Measurements from ENCODE around the gene LRG1.

DNA sequence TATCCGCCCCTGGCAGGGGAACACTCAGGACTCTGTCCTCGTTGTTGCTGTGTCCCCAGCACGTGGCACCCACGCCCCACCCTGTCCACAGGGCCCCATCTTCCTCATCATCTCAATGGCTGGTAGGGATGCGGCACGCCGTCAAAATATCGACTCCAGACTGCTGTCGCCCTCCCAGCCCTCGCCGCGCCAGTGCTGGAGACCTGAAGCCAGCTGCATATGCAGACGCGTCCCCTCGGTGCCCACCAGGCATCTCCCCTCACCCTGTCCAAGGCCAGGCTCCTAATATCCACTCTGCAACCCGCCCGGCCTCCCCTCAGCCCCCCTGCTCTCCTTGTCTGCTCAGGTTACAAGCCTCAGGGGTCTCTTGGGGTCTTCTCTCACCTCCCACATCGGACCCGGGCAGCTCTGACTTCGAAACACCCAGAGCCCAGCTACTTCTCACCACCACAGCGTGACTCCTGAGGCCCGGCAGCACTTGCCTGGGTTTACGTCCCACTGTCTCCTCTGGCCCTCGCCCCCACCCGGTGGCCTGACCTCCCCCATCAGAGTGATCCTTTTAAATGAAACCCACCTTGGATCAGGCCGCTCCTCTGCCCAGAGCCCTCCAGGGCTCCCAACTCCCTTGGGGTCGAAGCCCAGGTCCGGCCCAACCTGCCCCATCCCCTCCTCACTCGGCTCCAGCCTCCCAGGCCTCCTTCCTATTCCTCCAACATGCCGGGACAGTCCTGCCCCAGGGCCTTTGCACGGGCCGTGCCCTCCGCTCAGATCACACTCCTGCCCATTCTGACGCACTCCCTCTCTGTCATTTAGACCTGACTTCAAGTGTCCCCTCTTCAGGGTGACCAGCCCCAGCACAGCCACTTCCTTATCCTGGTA lies 34.0 kb downstream of the LRG1 start:
- no peak for TF ChIP-seq CSDC2 (CRISPR knock-in tag; IDR thresholded peaks at IDR 0.05)
- TF ChIP-seq, protein P1, sequence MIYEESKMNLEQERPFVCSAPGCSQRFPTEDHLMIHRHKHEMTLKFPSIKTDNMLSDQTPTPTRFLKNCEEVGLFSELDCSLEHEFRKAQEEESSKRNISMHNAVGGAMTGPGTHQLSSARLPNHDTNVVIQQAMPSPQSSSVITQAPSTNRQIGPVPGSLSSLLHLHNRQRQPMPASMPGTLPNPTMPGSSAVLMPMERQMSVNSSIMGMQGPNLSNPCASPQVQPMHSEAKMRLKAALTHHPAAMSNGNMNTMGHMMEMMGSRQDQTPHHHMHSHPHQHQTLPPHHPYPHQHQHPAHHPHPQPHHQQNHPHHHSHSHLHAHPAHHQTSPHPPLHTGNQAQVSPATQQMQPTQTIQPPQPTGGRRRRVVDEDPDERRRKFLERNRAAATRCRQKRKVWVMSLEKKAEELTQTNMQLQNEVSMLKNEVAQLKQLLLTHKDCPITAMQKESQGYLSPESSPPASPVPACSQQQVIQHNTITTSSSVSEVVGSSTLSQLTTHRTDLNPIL (CRISPR knock-in tag; IDR thresholded peaks at IDR 0.05; ENCODE audit: low read depth) = no peak
- no peak for TF ChIP-seq ZFP3 (CRISPR knock-in tag; IDR thresholded peaks at IDR 0.05)
- no peak for TF ChIP-seq GLIS3 (CRISPR knock-in tag; IDR thresholded peaks at IDR 0.05)
